Lower leg skin (tissue), 4 donors: Measurements from ENCODE around the gene LRRTM3. TPM values are rescaled to one million over a fixed set of nuclear protein-coding genes. Genes with fewer than 3 reads are reported as not detected.

ENCODE experiments used
- DNase-seq, 2 donors: peaks; one replicate each; pipeline ENCODE4 v3.0.0-alpha.2; 2019; ENCODE audit warnings: low spot score in 2 of 2
- H3K4me3 ChIP-seq: fragments of 200-600 bp; sonication (generic); 2 replicates; pipeline ENCODE4 v1.5.1; 2017; ENCODE audit warnings: mild to moderate bottlenecking, low read depth; ENCODE audit not compliant: poor library complexity, severe bottlenecking
- POLR2A ChIP-seq, 2 donors: fragments of 450-650 bp; IDR thresholded peaks; one replicate each; pipeline ENCODE4 v1.6.1; 2016 to 2017; ENCODE audit warnings: antibody characterized with exemption in 2 of 2, mild to moderate bottlenecking in 1 of 2, moderate library complexity in 1 of 2
- WGBS, 2 donors: methylation state at CpG; one replicate each; pipeline ENCODE4 v1.1.5; 2018; 5-methylcytosine and 5-hydroxymethylcytosine counted together
- intact Hi-C: fragments of 100-400 bp; cut with DNase I; formaldehyde crosslinking; loops from one replicate; pipeline ENCODE4 v1.15.0; 2023; ENCODE audit warnings: low total_unique reads
- total RNA-seq, 4 donors: library from RNA; depleted of rRNA; stranded (reverse); fragments of >200 nt; gene quantifications; one replicate each; pipeline ENCODE4 v1.1.0, GENCODE V29; 2016
- TF ChIP-seq, protein P1 (sequence below), 3 donors: fragments of 450-650 bp; IDR thresholded peaks; one replicate each; pipeline ENCODE4 v1.5.1; 2016; ENCODE audit warnings: antibody characterized with exemption in 3 of 3, mild to moderate bottlenecking in 3 of 3, moderate library complexity in 2 of 3

LRRTM3 gene
- total RNA-seq, 4 donors from 2014 or later: not detected

- no peak for TF ChIP-seq POLR2A (IDR thresholded peaks at IDR 0.05)
- TF ChIP-seq, protein P1, sequence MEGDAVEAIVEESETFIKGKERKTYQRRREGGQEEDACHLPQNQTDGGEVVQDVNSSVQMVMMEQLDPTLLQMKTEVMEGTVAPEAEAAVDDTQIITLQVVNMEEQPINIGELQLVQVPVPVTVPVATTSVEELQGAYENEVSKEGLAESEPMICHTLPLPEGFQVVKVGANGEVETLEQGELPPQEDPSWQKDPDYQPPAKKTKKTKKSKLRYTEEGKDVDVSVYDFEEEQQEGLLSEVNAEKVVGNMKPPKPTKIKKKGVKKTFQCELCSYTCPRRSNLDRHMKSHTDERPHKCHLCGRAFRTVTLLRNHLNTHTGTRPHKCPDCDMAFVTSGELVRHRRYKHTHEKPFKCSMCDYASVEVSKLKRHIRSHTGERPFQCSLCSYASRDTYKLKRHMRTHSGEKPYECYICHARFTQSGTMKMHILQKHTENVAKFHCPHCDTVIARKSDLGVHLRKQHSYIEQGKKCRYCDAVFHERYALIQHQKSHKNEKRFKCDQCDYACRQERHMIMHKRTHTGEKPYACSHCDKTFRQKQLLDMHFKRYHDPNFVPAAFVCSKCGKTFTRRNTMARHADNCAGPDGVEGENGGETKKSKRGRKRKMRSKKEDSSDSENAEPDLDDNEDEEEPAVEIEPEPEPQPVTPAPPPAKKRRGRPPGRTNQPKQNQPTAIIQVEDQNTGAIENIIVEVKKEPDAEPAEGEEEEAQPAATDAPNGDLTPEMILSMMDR (IDR thresholded peaks at IDR 0.05): no peak
- no peak overlapping the region for H3K4me3 ChIP-seq
- DNase-seq: no peak
- intact Hi-C loops: no loop called here
Measured at GRCh38 chr10:66886848-66887247, 39.0 kb upstream of the LRRTM3 start.

DNA sequence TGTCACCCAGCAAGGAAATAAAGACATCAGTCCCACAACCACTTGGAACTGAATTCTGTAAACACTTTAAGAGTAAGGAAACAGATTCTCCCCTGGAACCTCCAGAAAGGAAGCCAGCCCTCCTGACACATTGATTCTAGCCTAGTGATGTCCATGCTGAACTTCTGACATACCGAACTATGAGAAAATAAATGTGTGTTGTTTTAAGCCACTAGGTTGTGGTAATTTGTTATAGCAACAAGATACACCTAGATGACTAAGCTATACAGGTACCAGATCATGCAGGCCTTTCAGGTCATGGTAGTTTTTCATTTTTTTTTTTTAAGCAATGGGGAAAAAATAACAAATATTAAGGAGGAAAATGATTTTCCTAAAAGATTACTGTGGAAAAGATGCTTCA is 37.6 kb upstream of the LRRTM3 start:
- H3K4me3 ChIP-seq: no peak overlapping the region
- intact Hi-C loops: no loop called here
- DNase-seq: no peak
- no peak for TF ChIP-seq POLR2A (IDR thresholded peaks at IDR 0.05)
- TF ChIP-seq, protein P1 (IDR thresholded peaks at IDR 0.05): no peak
- 69 to 87% methylated on average over 1 of the region's 1 CpG for WGBS, 2 donors

DNA sequence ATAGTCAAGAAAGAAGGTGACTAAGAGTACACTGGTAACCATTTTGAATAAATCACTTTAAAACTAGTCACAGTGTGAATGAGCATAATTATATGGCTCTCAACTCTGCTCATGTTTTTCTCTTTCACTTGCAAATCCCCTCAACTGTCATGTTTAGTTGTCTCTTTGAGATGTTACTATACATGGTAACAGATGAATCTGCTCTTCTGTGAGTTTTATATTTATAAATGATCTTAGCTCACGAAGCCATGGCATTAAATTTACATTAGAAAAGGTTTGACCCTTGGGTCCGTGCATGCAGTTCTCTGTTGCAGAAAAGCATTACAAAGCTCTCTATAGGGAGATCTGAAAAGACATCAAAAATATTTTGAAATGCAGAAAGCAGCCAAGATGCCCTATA is 33.0 kb upstream of the LRRTM3 start:
- H3K4me3 ChIP-seq: no peak overlapping the region
- 49 to 60% methylated on average over 2 of the region's 2 CpGs for WGBS, 2 donors
- TF ChIP-seq, protein P1 (IDR thresholded peaks at IDR 0.05): no peak
- no peak for TF ChIP-seq POLR2A (IDR thresholded peaks at IDR 0.05)
- DNase-seq: no peak
- intact Hi-C loops: no loop called here

DNA sequence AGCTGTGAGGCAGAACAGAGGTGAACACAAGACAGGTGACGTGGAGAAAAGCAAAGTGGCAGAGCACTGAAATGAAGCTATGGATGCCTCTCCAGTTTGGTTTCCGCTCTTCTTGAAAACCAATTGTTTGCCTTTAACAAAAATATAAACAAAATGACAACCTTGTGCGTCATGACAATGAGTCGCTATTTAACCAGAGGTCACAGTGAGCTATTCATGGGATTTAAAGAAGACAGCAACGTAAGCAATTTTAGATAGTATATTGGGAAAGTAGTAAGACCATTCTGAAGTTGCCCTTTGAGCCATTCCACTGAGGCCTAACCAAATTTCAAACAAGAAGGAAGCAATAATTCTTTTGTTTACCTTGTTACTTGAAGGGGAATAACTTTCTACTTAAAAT is 15.2 kb upstream of the LRRTM3 start:
- WGBS, 2 donors: 94% methylated on average over 5 of the region's 5 CpGs
- DNase-seq: no peak
- H3K4me3 ChIP-seq: no peak overlapping the region
- intact Hi-C loops: no loop called here
- TF ChIP-seq POLR2A (IDR thresholded peaks at IDR 0.05): no peak
- TF ChIP-seq, protein P1 (IDR thresholded peaks at IDR 0.05): no peak

DNA sequence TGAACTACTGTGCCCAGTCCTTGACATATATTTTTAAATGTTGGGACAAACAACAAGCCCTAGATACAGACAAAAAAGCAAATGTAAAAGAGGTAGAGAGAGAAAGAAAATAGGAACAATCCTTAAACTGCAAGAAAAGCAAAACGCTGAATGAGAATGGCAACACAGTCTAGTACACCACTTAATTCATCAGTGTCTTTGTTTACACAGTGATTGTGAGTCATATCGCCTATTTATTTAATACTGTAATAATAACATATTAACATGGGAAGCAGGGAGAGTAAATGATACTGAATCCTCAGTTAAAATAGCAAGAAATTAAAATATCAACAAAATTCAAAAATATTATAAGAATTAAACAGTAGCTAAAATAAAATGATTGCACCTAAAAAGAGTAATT is 9.8 kb upstream of the LRRTM3 start:
- TF ChIP-seq POLR2A (IDR thresholded peaks at IDR 0.05): no peak
- TF ChIP-seq, protein P1 (IDR thresholded peaks at IDR 0.05): no peak
- 86 to 91% methylated on average over 2 of the region's 2 CpGs for WGBS, 2 donors
- no peak for DNase-seq
- no peak overlapping the region for H3K4me3 ChIP-seq
- intact Hi-C loops: no loop called here

- TF ChIP-seq POLR2A (IDR thresholded peaks at IDR 0.05): no peak
- TF ChIP-seq, protein P1 (IDR thresholded peaks at IDR 0.05): no peak
- DNase-seq: no peak
- H3K4me3 ChIP-seq: no peak overlapping the region
- intact Hi-C loops: no loop called here
- WGBS, 2 donors: 69 to 72% methylated on average over 3 of the region's 3 CpGs
Measured at GRCh38 chr10:66917104-66917503, 8.7 kb upstream of the LRRTM3 start.
